Suppressor macrophage treated with lipopolysaccharide for 4 hours (primary cell): ENCODE measurements around the gene GPR62.
"Not testable (repeated sequence)": the region's sequence is repeated elsewhere in the genome, so short reads cannot be mapped to it uniquely, and the experiment has no call there.

Experiments used
- DNase-seq: peaks from one replicate; pipeline ENCODE4 v3.0.0-alpha.2; 2020

The GPR62 gene, protein sequence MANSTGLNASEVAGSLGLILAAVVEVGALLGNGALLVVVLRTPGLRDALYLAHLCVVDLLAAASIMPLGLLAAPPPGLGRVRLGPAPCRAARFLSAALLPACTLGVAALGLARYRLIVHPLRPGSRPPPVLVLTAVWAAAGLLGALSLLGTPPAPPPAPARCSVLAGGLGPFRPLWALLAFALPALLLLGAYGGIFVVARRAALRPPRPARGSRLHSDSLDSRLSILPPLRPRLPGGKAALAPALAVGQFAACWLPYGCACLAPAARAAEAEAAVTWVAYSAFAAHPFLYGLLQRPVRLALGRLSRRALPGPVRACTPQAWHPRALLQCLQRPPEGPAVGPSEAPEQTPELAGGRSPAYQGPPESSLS

DNA sequence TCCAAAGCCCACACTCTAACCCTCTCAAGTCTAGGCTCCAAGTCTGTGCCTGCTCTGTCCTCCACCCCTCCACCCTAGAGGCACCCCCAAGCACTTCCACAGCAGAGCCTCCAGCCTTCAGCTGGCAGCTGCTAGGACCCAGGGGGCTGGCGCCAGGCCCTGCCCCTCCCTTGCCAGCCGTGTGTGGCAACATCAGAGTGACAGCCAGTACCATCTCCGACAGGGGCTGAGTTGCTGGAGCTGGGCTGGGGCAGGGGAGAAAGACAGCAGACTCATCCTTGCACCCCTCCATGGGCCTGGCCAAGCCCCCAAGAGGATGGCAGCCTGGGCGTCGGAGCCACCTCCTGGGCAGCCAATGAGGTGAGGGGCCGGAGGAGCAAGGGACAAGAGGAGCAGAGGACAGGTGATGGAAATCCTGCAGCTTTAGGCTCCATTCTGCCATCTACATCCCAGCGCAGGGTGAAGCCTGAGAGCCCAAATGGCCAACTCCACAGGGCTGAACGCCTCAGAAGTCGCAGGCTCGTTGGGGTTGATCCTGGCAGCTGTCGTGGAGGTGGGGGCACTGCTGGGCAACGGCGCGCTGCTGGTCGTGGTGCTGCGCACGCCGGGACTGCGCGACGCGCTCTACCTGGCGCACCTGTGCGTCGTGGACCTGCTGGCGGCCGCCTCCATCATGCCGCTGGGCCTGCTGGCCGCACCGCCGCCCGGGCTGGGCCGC lies at the start of gene GPR62:
TSS of gene GPR62 (plus strand) at position 207 of the 718 bp plus-strand sequence. CDS start at position 479, 272 bp downstream.
- no peak for DNase-seq

DNA sequence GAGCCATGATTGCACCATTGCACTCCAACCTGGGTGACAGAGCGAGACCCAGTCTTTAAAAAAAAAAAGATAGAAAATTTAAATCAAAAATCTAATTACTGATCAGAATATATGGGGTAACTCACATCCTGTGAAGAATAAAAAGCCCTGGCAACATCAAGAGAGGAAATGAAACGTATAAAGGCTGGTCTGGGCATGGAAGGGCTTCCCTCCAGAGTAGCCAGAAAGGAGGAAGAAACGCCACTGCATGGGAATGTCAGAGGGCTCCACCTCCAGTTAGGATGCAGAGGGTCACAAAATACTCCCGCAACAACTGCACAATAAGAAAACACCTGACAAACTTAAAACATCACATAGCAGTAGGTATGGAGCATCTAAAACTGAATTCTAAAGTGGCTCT lies 47.2 kb upstream of the GPR62 start:
- DNase-seq, result no peak

DNA sequence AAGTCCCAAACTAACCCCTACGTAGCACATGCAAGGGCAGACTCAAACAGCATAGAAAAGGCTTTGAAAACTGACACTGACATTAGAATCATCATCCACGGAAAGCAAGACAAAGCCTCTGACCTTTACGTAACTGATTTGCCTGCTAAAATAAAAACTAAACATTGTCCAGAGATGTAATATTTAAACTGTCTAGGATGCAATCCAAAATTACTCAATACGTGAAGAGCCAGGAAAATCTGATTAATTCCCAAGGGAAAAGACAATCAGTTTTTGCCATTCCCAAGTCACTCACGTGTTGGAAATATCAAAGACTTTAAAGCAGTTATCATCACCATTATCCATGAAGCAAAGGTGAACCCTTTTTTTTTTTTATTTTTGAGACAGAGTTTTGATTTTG lies 38.8 kb upstream of the GPR62 start:
- DNase-seq, result no peak

DNA sequence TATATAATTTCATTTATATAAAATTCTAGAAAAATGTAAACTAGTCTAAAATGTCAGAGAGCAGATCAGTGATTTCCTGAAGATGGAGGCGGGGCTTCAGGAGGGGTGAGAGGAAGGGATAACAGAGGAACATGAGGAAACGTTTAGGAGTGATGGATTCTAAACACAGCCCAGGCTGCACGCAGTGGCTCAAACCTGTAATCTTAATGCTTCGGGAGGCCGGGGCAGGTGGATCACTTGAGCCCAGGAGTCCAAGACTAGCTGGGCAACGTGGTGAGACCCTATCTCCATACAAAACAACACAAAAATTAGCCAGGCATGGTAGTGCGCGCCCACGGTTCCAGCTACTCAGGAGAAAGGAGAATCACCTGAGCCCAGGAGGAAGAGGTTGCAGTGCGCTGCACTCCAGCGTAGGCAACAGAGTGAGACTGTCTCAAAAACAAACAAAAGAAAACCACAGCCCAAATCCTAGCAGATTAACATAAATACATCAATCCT lies 34.1 kb upstream of the GPR62 start:
- no peak for DNase-seq

DNA sequence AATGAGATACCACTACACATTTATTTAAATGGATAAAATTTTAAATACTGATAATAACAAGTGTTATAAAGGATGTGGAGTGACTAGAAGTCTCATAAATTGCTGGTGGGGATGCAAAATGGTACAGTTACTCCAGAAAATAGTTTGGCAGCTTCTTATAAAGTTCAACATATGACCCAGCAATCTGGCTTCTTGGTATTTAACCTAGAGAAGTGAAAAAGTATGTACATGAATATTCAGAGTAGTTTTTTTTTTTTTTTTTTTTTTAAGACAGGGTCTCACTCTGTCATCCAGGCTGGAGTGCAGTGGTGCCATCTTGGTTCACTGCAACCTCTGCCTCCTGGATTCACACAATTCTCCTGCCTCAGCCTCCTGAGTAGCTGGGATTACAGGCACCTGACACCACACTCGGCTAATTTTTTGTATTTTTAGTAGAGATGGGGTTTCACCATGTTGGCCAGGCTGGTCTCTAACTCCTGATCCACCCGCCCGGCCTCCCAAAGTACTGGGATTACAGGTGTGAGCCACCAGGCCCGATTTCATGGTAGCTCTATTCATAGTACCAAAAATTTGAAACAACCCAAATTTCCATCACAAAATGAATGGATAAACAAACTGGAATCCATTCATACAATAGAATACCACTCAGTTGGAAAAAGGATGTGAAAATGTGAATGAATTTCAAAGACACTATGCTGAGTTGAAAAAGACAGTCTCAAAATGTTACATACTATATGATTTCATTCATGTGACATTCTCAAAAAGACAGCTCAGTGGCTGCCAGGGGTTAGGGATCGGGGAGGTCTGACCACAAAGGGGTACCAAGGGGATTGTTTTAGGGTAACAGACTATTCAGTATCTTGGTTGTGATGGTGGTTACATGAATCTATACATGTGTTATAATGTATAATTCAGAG lies 27.9 kb upstream of the GPR62 start:
- DNase-seq, result no peak

DNA sequence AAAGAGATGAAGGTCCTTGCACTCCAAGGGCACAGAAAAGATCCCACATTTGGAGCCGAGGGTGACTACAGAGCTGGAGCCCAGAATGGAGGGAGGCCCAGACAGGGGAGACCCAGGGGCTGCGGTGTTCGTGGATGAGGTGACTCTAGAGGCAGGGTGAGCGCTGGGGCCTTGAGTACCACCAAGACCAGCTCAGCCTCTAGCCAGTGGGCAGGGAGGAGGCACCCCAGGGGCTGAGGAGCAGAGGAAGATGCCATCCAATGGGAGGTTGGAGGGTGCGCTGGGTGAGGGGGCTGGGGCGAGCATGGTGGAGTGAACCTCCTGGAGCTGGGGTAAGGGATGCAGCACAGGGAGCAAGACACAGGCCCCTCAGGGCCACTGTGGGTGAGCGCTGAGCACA lies 26.7 kb upstream of the GPR62 start:
- DNase-seq, result no peak

DNA sequence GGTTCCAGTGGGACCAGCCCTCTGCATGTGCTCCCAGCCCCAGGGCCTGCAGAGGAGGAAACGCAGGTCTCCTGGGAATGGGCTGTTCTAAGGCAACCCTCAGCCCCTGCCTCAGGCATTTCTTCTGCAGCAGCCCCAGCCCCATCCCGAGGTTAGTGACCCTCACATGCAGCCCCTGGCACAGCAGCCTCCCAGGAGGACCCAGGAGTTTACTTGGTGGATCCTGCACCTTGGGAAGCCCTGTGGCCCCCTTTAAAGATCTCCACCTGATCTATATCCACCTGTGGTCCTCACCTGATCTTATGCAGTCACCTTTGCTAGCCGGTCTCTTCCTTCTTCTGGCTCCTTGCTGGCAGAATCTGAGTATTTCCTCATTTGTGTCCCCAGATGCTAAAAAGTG lies 26.2 kb upstream of the GPR62 start:
- DNase-seq, result not testable (repeated sequence)

DNA sequence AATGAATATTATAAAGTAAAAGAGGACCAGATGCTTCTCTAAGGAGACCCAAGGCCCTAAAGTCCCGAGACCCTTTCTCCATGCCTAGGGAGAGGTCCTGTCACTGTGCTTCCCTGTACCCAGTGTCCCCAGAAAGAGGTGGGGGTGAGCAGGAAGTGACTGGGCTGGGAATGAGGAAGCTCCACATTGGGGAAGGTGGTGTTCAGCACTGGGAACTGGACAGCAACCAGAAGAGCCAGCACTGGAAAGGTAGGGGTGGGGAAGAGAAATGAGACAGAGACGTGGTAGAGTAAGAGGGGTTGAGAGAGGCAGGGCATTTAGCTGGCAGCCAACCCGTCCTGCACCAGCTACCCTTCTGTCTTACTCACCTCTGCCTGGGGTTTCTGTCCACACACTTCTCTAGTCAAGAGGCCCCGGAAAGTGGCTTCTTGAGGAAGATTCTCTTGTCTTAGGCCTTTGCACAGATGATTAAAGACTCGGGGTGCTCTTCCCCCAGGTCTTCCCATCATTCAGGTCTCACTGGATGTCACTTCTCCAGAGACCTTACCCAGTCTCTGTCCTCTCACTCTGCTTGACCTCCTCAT lies 25.7 kb upstream of the GPR62 start:
- peak; percentile 3 for DNase-seq

DNA sequence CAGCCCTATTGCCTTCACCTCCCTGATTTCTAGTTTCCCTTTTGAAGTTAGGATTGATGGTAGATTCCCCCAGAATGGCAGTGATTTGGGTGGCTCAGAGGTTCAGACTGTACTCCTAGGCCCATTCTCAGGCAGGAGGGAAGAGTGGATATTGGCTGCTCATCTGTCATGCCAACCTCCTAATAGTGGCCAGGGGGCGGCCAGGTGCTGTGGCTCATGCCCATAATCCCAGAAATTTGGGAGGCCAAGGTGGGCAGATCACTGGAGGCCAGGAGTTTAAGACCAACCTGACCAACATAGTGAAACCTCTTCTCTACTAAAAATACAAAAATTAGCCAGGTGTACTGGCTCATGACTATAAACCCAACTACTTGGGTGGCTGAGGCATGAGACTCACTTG lies 24.7 kb upstream of the GPR62 start:
- DNase-seq, result no peak

DNA sequence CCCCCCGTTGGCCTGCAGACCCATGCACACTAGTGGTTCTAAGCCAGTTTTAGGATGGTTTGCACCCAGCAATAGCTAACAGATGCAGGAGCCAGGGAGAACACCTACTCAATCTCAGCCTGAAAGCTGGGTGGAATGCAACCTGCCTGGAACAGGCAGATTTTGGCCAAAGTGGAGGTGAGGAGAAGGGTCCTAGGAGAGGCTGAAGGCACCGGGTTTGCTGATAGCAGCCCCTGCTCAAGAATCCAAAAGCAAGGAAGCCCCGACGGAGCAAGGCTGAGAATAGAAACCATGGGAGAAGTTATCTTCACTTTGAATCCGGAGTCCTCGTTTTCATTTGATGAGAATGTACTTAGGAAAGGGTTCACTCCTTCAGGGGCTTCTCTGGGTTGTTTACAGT lies 23.4 kb upstream of the GPR62 start:
- DNase-seq, result no peak

DNA sequence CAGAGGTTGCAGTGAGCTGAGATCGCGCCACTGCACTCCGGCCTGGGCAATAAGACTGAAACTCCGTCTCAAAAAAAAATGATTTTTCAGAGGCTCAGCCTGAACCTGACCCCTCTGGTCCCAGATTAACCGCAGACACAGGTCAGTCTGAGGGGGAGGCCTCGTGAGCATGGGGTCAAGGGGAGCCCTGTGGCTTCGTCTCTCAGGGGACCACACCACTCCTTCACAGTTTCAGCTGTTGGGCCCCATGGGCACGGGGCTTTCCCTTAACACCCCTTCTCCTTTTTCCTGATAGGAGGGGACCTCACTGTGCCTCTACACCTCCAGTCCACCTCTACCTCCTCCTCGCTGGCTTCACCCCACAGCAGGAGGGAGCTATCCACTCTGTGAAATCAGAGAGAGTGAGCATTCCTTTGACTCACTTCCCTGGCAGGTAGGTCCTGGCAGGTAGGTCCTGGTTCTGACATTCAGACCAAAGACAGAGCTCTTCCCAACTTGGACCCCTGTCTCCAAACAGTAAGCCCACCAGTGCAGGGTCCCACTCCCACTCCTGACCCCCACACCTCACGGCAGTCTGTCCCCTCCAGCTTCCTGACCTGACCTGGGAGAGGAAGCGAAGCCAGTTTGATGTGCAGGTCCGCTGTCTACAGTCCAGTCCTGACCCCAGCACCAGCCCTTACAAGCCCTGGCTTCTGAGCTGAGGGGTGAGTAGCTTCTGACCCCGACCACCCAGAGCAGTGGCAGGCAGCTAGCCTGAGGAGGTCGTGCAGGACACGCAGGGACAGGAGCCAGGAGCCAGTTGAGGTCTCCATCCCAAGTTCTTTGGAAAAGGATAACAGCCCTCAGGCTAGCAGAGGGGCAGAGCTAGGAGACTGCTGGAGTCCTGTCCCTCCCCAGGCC lies 22.5 kb upstream of the GPR62 start:
- DNase-seq, result no peak

DNA sequence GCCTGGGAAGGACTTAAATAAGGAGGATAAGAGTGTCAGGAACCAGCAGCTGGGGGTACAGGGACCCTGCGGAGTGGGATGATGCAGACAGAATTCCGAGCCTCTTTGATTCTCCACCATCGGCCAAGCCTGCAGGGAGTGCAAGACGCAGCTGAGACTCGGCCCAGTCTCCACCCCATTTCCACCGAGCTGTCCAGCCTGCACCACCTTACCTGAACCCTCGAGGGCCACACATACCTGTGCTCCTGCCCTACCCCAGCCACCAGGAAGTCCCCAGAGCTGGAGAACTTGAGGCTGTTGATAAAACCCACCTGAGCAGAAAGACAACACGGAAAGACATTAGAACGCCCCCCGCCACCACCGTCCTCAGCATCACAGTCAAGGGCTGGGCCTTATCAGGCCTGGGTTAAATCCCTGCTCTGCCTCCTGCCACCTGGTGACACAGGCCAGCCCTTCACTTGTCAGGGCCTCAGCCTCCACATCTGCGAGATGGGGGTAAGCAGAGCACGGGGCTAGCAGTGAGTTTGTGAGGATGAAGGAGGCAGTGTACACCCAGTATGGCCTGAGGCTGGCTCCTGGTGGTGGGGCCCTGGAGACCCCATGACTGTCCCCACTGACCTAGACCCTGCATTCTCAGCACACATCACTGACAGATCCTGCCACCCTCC lies 21.6 kb upstream of the GPR62 start:
- DNase-seq, result no peak

DNA sequence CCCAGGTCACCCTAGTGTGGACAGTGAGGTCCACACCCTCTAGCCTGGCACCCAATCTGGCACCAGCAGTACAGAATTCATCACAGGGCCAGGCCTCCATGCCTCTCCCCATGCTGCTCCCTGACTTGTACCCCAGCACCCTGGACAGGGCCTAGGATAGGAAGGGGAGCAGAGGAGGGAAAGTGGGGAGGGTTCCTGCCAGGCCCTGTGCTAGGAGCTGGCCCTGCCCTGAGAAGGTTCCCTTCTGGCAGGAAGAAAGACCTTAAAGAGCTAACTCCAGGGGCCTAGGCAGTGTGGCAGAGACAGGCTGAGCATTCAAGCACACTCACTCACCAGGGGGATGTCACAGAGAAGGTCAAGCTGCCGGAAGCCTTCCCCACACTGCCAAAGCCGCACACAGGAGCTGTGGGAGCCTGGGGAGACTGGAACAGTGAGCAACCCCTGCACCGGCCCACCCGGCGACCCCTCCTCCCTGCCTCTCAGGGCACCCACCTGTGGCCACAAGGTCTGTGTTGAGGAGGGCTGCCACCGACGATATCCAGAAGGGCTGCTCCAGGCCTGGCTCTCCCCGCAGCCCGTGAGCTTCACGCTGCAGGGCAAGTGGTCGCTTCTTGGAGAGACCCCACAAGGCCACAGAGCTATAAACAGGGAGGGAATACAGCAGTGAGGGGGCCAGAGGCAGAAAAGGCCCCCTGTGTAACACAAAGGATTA lies 20.9 kb upstream of the GPR62 start:
- no peak for DNase-seq

DNA sequence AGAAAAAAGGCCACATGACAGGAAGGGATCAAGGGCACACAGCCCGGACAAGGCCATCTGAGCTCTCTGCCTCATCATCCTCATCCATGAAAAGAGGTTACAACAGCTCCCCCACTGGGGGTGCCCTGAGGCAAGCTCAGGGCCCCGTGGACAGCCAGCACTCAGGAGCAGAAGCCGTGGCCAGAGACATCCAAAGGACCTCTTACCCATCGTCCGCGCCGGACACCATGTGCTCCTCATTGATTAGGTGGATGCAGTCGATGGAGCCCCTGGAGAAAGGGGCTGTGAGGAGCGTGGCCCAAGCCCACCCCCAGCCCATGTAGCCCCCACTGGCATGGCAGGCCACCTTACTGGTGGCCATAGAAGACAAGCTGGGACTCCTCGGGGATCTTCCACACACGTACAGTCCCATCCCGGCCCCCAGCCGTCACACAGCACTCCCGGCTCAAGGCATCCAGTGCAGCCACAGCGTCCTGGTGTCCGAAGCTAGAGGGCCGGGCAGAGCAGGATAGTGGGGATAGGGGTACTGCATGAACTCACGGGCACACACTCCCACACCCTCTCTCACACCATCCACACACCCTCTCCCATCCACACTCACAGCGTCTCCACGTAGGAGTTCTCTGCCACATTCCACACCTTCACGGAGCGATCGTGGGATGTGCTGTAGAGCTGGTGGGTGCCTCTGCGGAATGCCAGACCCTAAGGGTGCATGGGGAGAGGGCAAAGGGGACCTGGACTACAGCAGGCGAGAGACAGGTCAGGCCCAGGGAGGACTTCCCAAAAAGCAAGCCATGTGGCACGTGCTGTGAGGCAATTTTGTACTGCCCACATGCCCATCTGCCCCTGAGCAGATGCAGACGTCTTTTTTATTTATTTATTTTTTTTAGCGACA lies 19.9 kb upstream of the GPR62 start:
- DNase-seq, result no peak

DNA sequence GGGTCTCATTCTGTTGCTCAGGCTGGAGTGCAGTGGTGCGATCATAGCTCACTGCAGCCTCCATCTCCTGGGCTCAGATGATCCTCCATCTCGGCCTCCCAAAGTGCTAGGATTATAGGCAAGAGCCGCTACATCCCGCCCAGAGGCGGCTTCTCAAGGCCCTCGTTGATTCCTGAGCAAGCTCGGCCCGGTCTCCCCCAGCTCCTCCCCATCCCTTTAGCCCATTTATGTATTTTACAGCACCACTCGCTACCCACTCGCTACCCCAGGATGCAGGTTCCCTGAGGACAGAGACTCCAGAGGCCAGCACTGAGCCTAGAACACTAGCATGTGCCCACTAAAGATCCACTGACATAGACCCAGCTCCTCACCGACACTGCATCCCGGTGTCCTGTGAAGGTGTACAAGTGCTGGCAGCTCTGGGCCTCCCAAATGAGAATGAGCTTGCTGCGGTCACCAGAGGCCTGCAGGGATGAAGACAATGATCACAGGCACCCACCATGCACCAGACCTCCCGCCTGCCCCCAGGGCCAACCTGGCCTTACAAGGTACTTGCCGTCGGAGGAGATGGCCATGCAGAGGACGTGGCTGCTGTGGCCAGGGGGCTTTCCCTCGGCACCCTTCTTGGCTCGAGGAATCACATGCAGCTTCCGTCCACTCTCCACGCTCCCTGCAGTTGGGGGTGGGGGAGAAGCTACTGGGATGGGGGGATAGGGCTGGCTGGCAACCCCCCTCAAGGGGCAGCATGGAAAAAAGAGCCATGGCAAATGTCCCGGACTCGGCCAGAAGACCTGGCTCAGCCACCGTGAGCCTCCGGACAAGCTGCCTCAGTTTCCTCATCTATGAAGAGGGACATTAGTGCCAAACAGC lies 19.1 kb upstream of the GPR62 start:
- no peak for DNase-seq

DNA sequence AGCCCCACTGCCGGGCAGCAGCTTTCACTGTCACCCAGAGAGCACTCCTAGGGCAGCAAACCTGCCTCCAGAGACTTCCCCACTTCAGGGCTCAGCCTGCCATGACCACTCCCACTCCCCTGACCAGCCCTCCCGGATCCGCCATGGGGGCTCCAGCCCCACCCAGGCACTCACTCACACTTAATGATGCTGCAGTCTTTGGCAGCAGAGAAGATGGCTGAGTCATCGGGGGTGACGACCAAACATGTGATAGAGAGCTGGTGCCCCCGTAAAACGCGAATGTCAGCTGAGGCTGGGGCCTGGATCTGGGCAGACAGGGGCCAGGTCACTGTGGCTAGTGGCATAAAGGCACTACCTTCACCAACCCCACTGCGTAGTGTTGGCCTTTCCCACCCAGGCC lies 18.2 kb upstream of the GPR62 start:
- no peak for DNase-seq

DNA sequence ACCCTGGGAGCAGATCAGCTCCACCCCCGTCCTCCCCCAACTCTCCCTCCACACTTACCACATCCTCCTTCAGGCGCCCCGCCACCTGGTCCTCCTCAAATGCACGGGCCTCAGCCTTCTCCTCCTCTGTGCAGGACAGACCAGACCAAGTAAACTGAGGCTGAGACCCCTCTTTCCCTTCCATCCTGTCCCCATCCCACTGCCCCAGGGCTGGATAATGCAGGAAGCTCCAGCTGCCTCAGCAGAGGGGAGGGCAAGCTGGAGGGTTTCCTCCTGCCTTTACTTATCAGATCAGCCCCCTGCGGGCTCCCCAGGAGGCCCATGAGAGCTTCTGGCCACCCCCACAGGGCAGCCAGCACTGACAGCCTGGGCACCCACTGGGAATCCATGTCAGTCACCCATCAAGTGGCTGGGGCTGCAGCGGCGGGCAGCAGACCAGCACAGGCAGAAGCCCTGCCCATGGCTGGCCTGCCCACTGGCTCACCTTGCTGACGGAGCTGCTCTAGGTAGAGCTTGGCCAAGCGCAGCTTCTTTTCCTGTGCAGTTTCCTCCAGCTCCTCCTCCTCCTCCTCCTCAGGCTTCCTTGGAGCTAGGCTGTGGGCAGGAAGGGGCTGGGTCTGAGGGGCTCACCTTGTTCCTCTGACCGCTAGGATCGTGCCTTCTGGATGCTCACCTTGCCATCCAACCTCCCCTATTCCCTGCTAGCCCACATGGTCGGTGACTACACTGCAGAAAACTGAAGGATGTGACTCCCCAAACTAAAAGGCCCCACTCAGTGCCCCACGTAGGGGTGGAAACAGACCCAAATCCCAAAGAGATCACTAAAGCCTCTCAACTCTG lies 17.4 kb upstream of the GPR62 start:
- DNase-seq, result no peak
